Adrenal gland (tissue), 12 donors: Measurements from ENCODE around the gene AQP1. TPM values are rescaled to one million over a fixed set of nuclear protein-coding genes. Genes with fewer than 3 reads are reported as not detected.

Experiments used
- DNase-seq, 7 donors: peaks; one replicate each; pipeline ENCODE4 v3.0.0-alpha.2; 2019 to 2020
- H3K27ac ChIP-seq, 5 donors: fragments of 200-600 bp; sonication (generic) in 4 of 5; 1 replicate in 3 of 5; 2 replicates in 2 of 5; pipeline versions ENCODE4 v1.5.1 to v1.8.0; 2016 to 2020; ENCODE audit warnings: mild to moderate bottlenecking in 1 of 5
- H3K27me3 ChIP-seq: fragments of 200-600 bp; 2 replicates; pipeline ENCODE4 v1.8.0; 2021
- H3K36me3 ChIP-seq, 2 donors: fragments of 200-600 bp; replicated peaks in 1 of 2; 1 replicate in 1 of 2; 2 replicates in 1 of 2; pipeline versions ENCODE4 v1.5.1 to v1.8.0; 2018 to 2022
- H3K4me1 ChIP-seq, 2 donors: fragments of 200-600 bp; replicated peaks in 1 of 2; 1 replicate in 1 of 2; 2 replicates in 1 of 2; pipeline versions ENCODE4 v1.5.1 to v1.8.0; 2018 to 2021
- H3K4me3 ChIP-seq, 4 donors: fragments of 200-600 bp; sonication (generic) in 3 of 4; one replicate each; pipeline ENCODE4 v1.5.1; 2016 to 2018
- H3K9me3 ChIP-seq, 3 donors: fragments of 200-600 bp; sonication (generic) in 1 of 3; replicated peaks in 1 of 3; 1 replicate in 2 of 3; 2 replicates in 1 of 3; pipeline versions ENCODE4 v1.5.1 to v1.8.0; 2016 to 2021
- POLR2A ChIP-seq, 2 donors: fragments of 450-650 bp; IDR thresholded peaks; one replicate each; pipeline ENCODE4 v1.6.1; 2017; ENCODE audit warnings: antibody characterized with exemption in 2 of 2, mild to moderate bottlenecking in 2 of 2, moderate library complexity in 1 of 2
- WGBS, 4 donors: extraction: QIAGEN DNeasy Blood & Tissue Kit in 2 of 4; methylation state at CpG; one replicate each; pipeline versions ENCODE4 v1.1.5 to v1.1.7; 2013 to 2017; 5-methylcytosine and 5-hydroxymethylcytosine counted together
- intact Hi-C, 2 donors: fragments of 100-400 bp; cut with DNase I; formaldehyde crosslinking; loops; one replicate each; pipeline versions ENCODE4 v1.14.1 to v1.15.0; 2022 to 2023
- polyA plus RNA-seq, 3 donors: library from polyadenylated mRNA; stranded (reverse); fragments of 200-250 nt in 2 of 3; fragments of 350-450 nt in 1 of 3; fragmentation: Illumina TruSeq in 1 of 3; extraction: RNeasy Lipid Tissue Mini Kit (QIAGEN cat#74804) in 1 of 3; gene quantifications; one replicate each; pipeline ENCODE4 v1.2.3, GENCODE V29; 2013 to 2014
- total RNA-seq, 9 donors: library from RNA; depleted of rRNA in 4 of 9; stranded (reverse); fragments of >200 nt in 4 of 9; fragments of 120-200 nt in 1 of 9; fragmentation: NEBNext Ultra II Directional in 1 of 9; extraction: Animal tissue kit (Norgen Biotek cat#: 25700) in 1 of 9; gene quantifications; one replicate each; pipeline versions ENCODE4 v1.1.0 to v1.2.4, GENCODE V29; 2013 to 2023
- TF ChIP-seq, protein P1 (sequence below), 6 experiments: fragments of 450-650 bp in 4 of 6; fragments of 200-600 bp in 2 of 6; sonication (generic) in 1 of 6; IDR thresholded peaks; 1 replicate in 5 of 6; 2 replicates in 1 of 6; pipeline versions ENCODE4 v1.5.1 to v1.8.0; 2016 to 2021; ENCODE audit warnings: antibody characterized with exemption in 6 of 6, mild to moderate bottlenecking in 2 of 6, moderate library complexity in 1 of 6
- donor health status: healthy with polysubstance abuse.
- donor health status: Bipolar disorder and iron deficiency.
- donor health status: DM: yes; HTN: yes; CAD: no.
- donor health status: DM: no; HTN: no; CAD: no.
- donor health status: DM: no; HTN: no; CAD: no.
- donor health status: DM: yes; HTN: yes; CAD: no.

The AQP1 gene
- total and polyA plus RNA-seq, 12 donors = 7.6 to 77.4 (median 40.5) TPM

DNA sequence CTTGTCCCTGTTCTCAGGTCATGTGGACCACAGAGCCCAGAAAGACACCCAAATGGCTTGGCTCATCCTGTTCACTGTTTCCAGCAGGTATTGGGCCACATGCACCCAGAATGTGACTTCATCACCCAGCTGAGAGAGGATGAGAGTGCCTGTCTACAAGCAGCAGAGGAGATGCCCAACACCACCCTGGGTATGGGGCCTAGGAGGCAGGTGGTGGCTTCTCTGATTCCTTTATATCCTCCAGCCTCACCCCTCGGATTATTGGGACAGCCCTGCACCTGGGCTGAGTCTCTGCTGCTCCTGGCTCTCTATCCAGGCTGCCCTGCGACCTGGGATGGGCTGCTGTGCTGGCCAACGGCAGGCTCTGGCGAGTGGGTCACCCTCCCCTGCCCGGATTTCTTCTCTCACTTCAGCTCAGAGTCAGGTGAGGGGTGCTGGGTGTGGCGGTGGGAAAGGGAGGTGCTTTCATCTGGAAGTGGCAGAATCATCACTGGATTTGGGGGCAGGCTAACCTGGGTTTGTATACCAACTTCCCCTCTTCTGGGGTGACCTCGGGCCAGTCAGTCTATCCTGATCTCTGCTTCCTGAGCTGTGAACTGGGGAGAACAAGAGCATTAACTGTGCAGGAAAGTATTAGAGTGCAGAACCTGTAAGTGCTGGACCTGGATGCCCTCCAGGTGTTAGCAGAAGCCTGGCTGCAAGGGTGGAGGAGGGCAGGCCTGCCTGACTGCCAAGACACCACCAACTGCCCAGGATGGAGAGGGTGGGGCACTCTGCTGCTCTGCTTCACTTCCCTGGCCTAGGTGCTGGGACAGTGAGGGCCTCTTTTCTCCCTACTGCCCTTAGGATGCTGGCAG is 57.3 kb downstream of the AQP1 start:
- 83 to 98% (median 89%) methylated on average over 7 of the region's 7 CpGs for WGBS, 4 donors
- Histone ChIP-seq H3K4me3 (no peak overlapping the region), H3K9me3 (no peaks in the 10 kb centered on the region), H3K27me3 (no peaks in the 10 kb centered on the region), H3K27ac (no peak overlapping the region), H3K4me1 (no peaks in the 10 kb centered on the region), H3K36me3 (no peaks in the 10 kb centered on the region)
- no peak for DNase-seq
- TF ChIP-seq, protein P1, sequence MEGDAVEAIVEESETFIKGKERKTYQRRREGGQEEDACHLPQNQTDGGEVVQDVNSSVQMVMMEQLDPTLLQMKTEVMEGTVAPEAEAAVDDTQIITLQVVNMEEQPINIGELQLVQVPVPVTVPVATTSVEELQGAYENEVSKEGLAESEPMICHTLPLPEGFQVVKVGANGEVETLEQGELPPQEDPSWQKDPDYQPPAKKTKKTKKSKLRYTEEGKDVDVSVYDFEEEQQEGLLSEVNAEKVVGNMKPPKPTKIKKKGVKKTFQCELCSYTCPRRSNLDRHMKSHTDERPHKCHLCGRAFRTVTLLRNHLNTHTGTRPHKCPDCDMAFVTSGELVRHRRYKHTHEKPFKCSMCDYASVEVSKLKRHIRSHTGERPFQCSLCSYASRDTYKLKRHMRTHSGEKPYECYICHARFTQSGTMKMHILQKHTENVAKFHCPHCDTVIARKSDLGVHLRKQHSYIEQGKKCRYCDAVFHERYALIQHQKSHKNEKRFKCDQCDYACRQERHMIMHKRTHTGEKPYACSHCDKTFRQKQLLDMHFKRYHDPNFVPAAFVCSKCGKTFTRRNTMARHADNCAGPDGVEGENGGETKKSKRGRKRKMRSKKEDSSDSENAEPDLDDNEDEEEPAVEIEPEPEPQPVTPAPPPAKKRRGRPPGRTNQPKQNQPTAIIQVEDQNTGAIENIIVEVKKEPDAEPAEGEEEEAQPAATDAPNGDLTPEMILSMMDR (IDR thresholded peaks at IDR 0.05) = no peak
- no peak for TF ChIP-seq POLR2A (IDR thresholded peaks at IDR 0.05)
- intact Hi-C loops = no loop called here

GRCh38 chr7:30969604-30969970 is 57.9 kb downstream of the AQP1 start:
- H3K27ac ChIP-seq = no peak overlapping the region
- H3K36me3 ChIP-seq = no peaks in the 10 kb centered on the region
- WGBS, 4 donors = 67 to 100% (median 98%) methylated on average over 1 of the region's 1 CpG
- intact Hi-C loops = no loop called here
- no peaks in the 10 kb centered on the region for H3K9me3 ChIP-seq
- H3K27me3 ChIP-seq = no peaks in the 10 kb centered on the region
- no peaks in the 10 kb centered on the region for H3K4me1 ChIP-seq
- TF ChIP-seq POLR2A (IDR thresholded peaks at IDR 0.05) = no peak
- TF ChIP-seq, protein P1 (IDR thresholded peaks at IDR 0.05) = no peak
- H3K4me3 ChIP-seq = no peak overlapping the region
- DNase-seq = no peak

GRCh38 chr7:30970074-30970473 is 58.4 kb downstream of the AQP1 start:
- intact Hi-C loops = no loop called here
- 84 to 94% (median 92%) methylated on average over 5 of the region's 5 CpGs for WGBS, 4 donors
- Histone ChIP-seq H3K36me3 (no peaks in the 10 kb centered on the region), H3K4me3 (no peak overlapping the region), H3K27me3 (no peaks in the 10 kb centered on the region), H3K4me1 (no peaks in the 10 kb centered on the region), H3K9me3 (no peaks in the 10 kb centered on the region), H3K27ac (no peak overlapping the region)
- no peak for DNase-seq
- TF ChIP-seq, protein P1 (IDR thresholded peaks at IDR 0.05) = no peak
- no peak for TF ChIP-seq POLR2A (IDR thresholded peaks at IDR 0.05)

GRCh38 chr7:30970594-30971094 is 59.0 kb downstream of the AQP1 start:
- intact Hi-C loops = no loop called here
- WGBS, 4 donors = 38 to 48% (median 44%) methylated on average over 4 to 6 of the region's 6 CpGs
- H3K36me3 ChIP-seq = no peaks in the 10 kb centered on the region
- no peak for TF ChIP-seq POLR2A (IDR thresholded peaks at IDR 0.05)
- TF ChIP-seq, protein P1 (IDR thresholded peaks at IDR 0.05) = no peak
- peak in 1 of 7 donors; percentile 82 for DNase-seq
- H3K27me3 ChIP-seq = no peaks in the 10 kb centered on the region
- no peak overlapping the region for H3K27ac ChIP-seq
- no peaks in the 10 kb centered on the region for H3K4me1 ChIP-seq
- no peak overlapping the region for H3K4me3 ChIP-seq
- no peaks in the 10 kb centered on the region for H3K9me3 ChIP-seq
